Esophagus (tissue), 2 donors: ENCODE results near the gene LIPG. TPM values are rescaled to one million over a fixed set of nuclear protein-coding genes. Genes with fewer than 3 reads are reported as not detected.
"Not testable (repeated sequence)": the region's sequence is repeated elsewhere in the genome, so short reads cannot be mapped to it uniquely, and the experiment has no call there.

Source experiments
- H3K27ac ChIP-seq, 2 donors: one replicate each; pipeline ENCODE4 v1.5.1; 2013; ENCODE audit warnings: low read depth in 2 of 2, mild to moderate bottlenecking in 2 of 2, inconsistent platforms in 1 of 2, low read length in 1 of 2, moderate library complexity in 1 of 2
- H3K27me3 ChIP-seq, 2 donors: one replicate each; pipeline ENCODE4 v1.6.1; 2013; ENCODE audit warnings: low read length in 2 of 2, control low read depth in 1 of 2, mild to moderate bottlenecking in 1 of 2; ENCODE audit not compliant: insufficient read depth in 2 of 2, control insufficient read depth in 1 of 2
- H3K36me3 ChIP-seq, 2 donors: one replicate each; pipeline ENCODE4 v1.6.1; 2013; ENCODE audit warnings: low read length in 1 of 2; ENCODE audit not compliant: control insufficient read depth in 2 of 2, insufficient read depth in 2 of 2
- H3K4me1 ChIP-seq, 2 donors: one replicate each; pipeline ENCODE4 v1.6.1; 2013; ENCODE audit warnings: low read length in 1 of 2; ENCODE audit not compliant: control insufficient read depth in 2 of 2, insufficient read depth in 2 of 2
- H3K4me3 ChIP-seq, 2 donors: one replicate each; pipeline ENCODE4 v1.5.1; 2013; ENCODE audit warnings: low read length in 2 of 2, mild to moderate bottlenecking in 2 of 2, low read depth in 1 of 2, moderate library complexity in 1 of 2
- H3K9me3 ChIP-seq, 2 donors: one replicate each; pipeline ENCODE4 v1.6.1; 2013; ENCODE audit warnings: mild to moderate bottlenecking in 2 of 2, low read depth in 1 of 2, low read length in 1 of 2, moderate library complexity in 1 of 2; ENCODE audit not compliant: control insufficient read depth in 2 of 2, insufficient read depth in 1 of 2
- WGBS, 2 donors: extraction: QIAGEN DNeasy Blood & Tissue Kit; methylation state at CpG; one replicate each; pipeline ENCODE4 v1.1.7; 2013; 5-methylcytosine and 5-hydroxymethylcytosine counted together
- polyA plus RNA-seq, 2 donors: library from polyadenylated mRNA; stranded (reverse); fragments of 200-250 nt; gene quantifications; one replicate each; pipeline ENCODE4 v1.2.3, GENCODE V29; 2013
- donor health status: healthy with polysubstance abuse.
- donor health status: Bipolar disorder and iron deficiency.

The LIPG gene
- polyA plus RNA-seq, 2 donors, result 0.47 to 1.4 TPM

DNA sequence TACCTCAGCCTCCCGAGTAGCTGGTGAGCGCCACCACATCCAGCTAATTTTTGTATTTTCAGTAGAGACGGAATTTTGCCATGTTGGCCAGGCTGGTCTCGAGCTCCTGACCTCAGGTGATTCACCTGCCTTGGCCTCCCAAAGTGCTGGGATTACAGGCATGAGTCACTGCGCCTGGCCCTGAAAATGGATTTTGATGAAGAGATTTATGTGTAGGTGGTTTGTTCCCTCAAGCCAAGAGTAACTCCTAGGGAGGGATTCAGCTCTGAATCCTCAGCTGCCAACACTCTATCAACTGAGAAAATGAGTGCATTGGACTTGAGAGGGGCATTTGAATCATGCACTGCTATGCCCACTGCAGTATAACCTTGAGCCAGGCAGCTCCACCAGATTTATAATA lies 17.5 kb upstream of the LIPG start:
- no peaks in the 10 kb centered on the region for H3K27me3 ChIP-seq
- no peaks in the 10 kb centered on the region for H3K4me1 ChIP-seq
- H3K36me3 ChIP-seq, result no peaks in the 10 kb centered on the region
- 67% methylated on average over 5 of the region's 5 CpGs for WGBS, 2 donors
- H3K27ac ChIP-seq, result no peak overlapping the region
- no peaks in the 10 kb centered on the region for H3K9me3 ChIP-seq
- no peak overlapping the region for H3K4me3 ChIP-seq

DNA sequence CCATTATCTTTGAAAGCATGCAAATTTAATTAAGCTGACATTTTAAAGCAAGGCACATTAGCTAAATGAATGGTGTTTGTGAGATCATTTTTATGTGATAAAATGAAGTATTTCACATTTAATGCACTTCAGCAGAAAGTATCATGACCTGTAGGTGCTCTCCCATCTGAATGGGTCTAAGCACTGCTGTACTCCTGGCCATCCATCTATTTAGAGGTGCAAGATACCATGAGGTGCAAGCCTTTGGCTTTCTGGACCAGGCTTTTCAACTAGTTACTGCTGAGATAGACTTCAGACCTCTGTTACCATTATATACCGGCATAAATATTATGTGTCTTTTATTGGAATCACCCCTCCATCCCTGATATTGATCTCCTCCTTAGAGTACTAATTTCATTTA lies 15.6 kb upstream of the LIPG start:
- Histone ChIP-seq H3K36me3 (no peaks in the 10 kb centered on the region), H3K9me3 (no peaks in the 10 kb centered on the region), H3K27me3 (no peaks in the 10 kb centered on the region), H3K27ac (no peak overlapping the region), H3K4me1 (no peaks in the 10 kb centered on the region), H3K4me3 (no peak overlapping the region)
- WGBS, 2 donors, result 97 to 100% methylated on average over 1 of the region's 1 CpG

DNA sequence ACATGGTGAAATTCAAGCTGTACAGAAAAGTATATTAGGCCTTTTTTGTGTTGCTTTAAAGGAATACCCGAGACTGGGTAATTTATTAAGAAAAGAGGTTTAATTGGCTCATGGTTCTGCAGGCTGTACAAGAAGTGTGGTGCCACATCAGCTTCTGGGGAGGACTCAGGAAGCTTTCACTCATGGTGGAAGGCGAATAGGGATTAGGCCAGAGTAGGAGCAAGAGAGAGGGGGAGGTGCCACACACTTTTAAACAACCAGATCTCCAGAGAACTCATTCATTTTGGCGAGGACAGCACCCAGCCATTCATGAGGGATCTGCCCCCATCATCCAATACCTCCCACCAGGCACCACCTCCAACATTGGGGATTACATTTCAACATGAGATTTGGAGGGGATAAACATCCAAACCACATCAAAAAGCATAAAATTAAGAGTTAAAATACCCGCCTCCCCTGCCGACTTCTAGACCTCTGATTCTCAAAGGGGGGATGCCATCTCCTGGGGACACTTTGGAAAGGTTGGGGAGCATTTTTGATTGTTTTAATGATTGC lies 15.1 kb upstream of the LIPG start:
- no peaks in the 10 kb centered on the region for H3K27me3 ChIP-seq
- no peak overlapping the region for H3K27ac ChIP-seq
- no peak overlapping the region for H3K4me3 ChIP-seq
- no peaks in the 10 kb centered on the region for H3K36me3 ChIP-seq
- no peaks in the 10 kb centered on the region for H3K4me1 ChIP-seq
- 83 to 87% methylated on average over 5 of the region's 5 CpGs for WGBS, 2 donors
- H3K9me3 ChIP-seq, result no peaks in the 10 kb centered on the region

DNA sequence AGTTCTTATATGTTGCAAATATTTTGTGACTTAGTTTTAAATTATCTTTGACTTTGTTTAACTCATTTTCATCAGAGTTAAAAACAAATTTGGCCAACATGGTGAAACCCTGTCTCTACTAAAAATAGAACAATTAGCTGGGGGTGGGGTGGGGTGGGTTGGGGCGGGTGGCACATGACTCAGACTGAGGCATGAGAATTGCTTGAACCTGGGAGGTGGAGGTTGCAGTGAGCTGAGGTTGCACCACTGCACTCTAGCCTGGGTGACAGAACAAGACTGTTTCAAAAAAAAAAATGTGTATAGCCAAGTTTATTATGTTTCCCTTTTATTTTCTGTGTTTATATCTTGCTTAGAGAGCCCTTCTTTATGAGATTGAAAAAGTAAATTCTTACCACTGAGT lies 14.2 kb upstream of the LIPG start:
- WGBS, 2 donors, result 11 to 22% methylated on average over 1 of the region's 1 CpG
- Histone ChIP-seq H3K27me3 (no peaks in the 10 kb centered on the region), H3K27ac (no peak overlapping the region), H3K4me1 (no peaks in the 10 kb centered on the region), H3K4me3 (no peak overlapping the region), H3K36me3 (no peaks in the 10 kb centered on the region), H3K9me3 (no peaks in the 10 kb centered on the region)

DNA sequence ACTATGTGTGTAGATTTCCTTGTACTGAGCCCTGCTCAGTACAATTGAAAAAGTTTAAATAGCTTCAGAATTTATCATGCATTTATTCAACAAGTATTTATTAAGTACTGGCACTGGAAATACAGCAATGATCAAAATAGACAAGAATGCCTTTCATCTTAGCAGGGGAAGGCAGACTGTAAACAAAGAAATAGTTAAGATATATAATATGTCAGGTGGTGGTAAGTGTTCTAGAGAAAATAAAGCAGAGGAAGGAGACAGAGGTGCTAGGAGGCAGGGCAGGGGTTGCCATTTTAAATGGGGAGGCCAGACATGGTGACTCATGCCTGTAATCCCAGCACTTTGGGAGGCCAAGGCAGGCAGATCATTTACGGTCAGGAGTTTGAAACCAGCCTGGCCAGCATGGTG lies 13.6 kb upstream of the LIPG start:
- H3K9me3 ChIP-seq, result no peaks in the 10 kb centered on the region
- 52 to 64% methylated on average over 1 of the region's 1 CpG for WGBS, 2 donors
- no peaks in the 10 kb centered on the region for H3K4me1 ChIP-seq
- no peaks in the 10 kb centered on the region for H3K27me3 ChIP-seq
- no peak overlapping the region for H3K27ac ChIP-seq
- no peak overlapping the region for H3K4me3 ChIP-seq
- no peaks in the 10 kb centered on the region for H3K36me3 ChIP-seq

DNA sequence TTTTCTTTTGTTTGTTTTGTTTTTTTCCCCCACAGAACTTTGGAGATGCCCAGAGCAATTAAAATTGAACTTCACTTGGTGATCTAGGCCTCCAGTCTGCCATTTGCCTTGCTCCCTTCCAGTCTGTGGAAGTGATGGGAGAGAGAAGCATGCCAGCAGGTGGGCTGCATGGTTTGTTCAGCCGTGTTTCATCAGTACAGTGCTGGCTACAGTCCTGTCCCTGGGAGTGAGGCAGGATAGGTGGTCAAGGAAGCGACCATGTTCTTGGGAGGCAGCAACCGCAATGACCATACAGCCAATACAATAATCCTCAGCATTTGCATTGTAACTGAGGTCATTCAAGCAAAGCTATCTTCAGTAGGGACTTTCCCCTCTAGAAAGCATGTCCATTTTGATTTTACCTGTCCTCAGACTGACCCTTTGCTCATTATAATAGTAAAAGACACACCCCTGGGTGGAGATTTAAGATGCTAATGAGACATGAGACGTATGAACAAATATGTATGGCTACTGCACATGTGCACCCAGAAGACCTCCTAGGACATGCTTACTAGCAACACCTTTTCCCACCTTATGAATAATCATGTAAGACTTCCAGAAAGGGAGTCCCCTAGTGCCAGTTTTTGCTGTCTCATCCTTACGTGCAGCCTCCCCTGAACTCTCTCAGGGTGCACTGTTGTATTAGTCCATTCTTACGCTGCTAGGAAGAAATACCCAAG lies 11.1 kb upstream of the LIPG start:
- no peaks in the 10 kb centered on the region for H3K4me1 ChIP-seq
- no peak overlapping the region for H3K27ac ChIP-seq
- no peaks in the 10 kb centered on the region for H3K36me3 ChIP-seq
- no peak overlapping the region for H3K4me3 ChIP-seq
- H3K27me3 ChIP-seq, result no peaks in the 10 kb centered on the region
- 88 to 89% methylated on average over 6 of the region's 6 CpGs for WGBS, 2 donors
- no peaks in the 10 kb centered on the region for H3K9me3 ChIP-seq

DNA sequence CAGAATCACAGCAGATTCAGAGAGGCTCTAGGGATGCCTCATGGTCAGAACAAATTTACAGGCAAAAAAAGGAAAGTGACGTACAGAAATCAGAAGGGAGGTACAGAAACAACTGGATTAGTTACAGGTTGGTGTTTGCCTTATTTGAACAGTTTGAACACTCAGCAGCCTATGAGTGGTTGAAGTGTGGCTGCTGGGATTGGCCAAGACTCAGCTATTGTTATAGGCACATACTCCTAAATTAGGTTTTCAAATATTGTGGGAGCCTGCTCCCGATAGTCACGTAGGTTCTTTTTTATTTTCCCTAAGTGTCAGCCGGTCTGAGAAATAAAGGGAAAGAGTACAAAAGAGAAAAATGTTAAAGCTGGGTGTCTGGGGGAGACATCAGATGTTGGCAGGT lies 8.9 kb upstream of the LIPG start:
- H3K36me3 ChIP-seq, result no peaks in the 10 kb centered on the region
- H3K27ac ChIP-seq, result no peak overlapping the region
- H3K4me3 ChIP-seq, result no peak overlapping the region

DNA sequence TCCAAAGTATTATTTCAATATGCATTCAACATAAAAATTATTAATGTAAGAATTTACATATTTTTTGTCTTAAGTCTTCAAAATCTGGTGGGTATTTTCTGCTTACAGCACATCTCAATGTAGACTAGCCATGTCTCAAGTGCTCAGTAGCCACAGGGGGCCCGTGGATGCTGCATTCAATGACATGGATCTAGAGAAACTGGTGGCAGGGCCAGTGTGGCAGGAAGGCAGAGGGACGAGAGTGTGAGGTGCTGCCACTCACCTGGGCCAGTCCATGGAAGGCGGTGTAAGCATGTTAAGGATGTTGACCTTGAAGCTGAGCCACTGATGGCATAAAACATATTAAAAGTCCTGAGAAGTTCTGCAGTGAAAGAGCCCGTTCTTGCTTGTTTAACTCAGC lies 6.2 kb upstream of the LIPG start:
- Histone ChIP-seq H3K4me1 (peaks cover under 1 to 2% of the 10 kb centered on the region in 2 donors), H3K27me3 (no peaks in the 10 kb centered on the region), H3K9me3 (no peaks in the 10 kb centered on the region), H3K4me3 (no peak overlapping the region), H3K36me3 (no peaks in the 10 kb centered on the region), H3K27ac (no peak overlapping the region)
- 80 to 85% methylated on average over 4 of the region's 4 CpGs for WGBS, 2 donors

More for the DNA sequence above, 8.9 kb upstream of the LIPG start:
- no peaks in the 10 kb centered on the region for H3K9me3 ChIP-seq
- no peaks in the 10 kb centered on the region for H3K27me3 ChIP-seq
- no peaks in the 10 kb centered on the region for H3K4me1 ChIP-seq
- WGBS, 2 donors, result 65 to 85% methylated on average over 4 of the region's 4 CpGs

DNA sequence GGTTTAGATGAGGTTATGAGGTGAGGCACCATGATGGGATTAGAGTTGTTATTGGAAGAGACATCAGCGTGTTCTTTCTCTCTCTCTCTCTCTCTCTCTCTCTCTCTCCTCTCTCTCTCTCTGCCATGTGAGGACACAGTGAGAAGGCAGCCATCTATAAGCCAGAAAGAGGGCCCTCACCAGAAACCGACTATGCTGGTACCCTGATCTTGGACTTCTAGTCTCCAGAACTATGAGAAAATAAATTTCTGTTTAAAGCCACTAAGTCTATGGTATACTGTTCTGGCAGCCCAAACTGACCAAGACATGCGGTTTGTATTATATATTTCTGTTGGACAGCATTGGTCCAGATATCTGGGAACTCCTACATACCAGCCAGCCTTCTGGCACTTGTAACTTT lies 3.5 kb upstream of the LIPG start:
- Histone ChIP-seq H3K36me3 (no peaks in the 10 kb centered on the region), H3K27me3 (peaks cover 0 to 4% of the 10 kb centered on the region in 2 donors), H3K4me1 (peaks cover 3 to 22% of the 10 kb centered on the region in 2 donors), H3K27ac (no peak overlapping the region), H3K4me3 (no peak overlapping the region), H3K9me3 (no peaks in the 10 kb centered on the region)
- 76 to 79% methylated on average over 3 of the region's 3 CpGs for WGBS, 2 donors

DNA sequence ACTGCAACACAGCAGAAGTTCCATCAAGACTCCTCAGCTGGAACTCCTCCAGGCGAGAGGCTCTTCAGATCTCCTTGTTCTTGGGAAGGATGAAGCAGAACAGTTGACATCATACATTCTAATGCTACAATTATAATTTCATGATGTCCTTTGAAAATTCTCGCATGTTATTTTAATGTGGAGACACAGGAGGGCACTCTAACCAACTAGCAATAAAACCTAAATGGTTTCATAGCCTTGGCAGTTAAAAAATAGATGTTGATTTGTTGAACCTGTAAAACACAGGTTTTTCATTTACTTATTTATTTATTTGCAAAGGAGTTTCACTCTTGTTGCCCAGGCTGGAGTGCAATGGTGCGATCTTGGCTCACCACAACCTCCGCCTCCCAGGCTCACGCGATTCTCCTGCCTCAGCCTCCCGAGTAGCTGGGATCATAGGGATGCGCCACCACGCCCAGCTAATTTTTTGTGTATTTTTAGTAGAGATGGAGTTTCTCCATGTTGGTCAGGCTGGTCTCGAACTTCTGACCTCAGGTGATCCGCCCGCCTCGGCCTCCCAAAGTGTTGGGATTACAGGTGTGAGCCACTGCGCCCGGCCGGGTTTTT lies 2.4 kb upstream of the LIPG start:
- not testable (repeated sequence) for H3K9me3 ChIP-seq, H3K27me3 ChIP-seq, H3K27ac ChIP-seq, H3K36me3 ChIP-seq, H3K4me3 ChIP-seq
- WGBS, 2 donors, result 71 to 75% methylated on average over 16 of the region's 16 CpGs
- H3K4me1 ChIP-seq, result peaks cover 3 to 22% of the 10 kb centered on the region in 2 donors
